COR-L47 (cell line): ENCODE results near the gene EXOC3.

Source experiments
- DNase-seq: peaks from one replicate; lab custom pipeline; 2025; lab: John Stamatoyannopoulos, UW

Gene EXOC3

DNA sequence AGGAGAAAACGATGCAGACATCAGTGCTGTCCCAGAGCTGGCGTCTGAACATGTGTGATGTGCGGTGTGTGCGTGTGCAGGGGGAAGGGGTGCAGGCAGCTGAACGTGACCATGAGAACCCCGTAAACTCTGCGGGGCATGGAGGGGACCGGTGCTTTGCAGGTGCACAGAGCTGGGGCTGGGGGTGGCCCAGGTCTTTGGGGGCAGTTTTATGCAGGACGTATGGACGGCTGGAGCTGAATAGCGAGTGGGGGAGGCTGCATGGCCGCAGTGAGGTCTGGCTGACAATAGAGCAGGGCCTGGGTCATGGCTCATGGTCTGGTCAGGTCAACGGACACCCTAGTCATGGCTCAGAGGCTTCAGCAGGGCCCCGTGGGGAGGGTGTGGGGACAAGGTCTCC lies 3.3 kb upstream of the EXOC3 start:
- no peak for DNase-seq

- DNase-seq, result no peak
Measured at GRCh38 chr5:440401-441201, 2.4 kb upstream of the EXOC3 start.

- DNase-seq, result no peak
Measured at GRCh38 chr5:441996-442334, 1.0 kb upstream of the EXOC3 start.

DNA sequence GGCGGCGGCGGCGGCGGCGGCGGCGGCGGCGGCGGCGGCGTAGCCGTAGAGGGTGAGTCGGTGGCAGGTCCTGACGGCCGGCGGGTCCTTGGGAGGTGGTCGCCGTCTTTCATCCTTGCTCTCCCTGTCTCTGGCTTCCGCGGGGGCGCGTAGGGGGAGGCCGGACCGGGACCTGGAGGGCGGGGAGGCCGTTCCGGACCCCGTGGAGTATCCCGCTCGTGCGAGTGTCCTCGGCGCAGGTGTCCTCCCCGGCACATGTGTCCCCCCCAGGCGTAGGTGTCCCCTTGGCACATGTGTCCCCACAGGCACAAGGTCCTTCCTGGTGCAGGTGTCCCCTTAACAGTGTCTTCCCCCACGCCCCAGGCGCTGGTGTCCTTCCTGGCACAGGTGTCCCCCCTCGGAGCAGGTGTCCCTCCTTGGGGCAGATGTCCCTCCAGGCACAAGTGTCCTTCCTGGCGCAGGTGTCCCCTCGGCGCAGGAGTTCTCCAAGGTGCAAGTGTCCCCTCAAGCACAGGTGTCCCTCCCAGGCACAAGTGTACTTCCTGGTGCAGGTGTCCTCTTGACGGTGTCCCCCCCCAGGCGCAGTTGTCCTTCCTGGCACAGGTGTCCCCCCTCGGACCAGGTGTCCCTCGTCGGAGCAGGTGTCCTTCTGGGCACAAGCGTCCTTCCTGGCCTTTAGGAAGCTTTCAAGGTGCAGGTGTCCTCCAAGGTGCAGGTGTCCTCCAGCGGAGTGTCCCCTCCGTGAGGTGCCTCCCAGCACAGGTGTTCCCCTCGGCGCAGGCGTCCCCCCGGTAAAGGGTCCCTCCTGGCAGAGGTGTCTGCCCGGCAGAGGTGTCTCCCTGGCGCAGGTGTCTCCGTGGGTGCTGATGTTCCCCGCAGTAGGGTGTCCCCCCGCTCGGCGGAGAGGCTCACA lies 519 bp downstream of the EXOC3 start:
- peak; percentile 34 for DNase-seq

GRCh38 chr5:444226-444625 lies 1.2 kb downstream of the EXOC3 start:
- DNase-seq, result no peak

DNA sequence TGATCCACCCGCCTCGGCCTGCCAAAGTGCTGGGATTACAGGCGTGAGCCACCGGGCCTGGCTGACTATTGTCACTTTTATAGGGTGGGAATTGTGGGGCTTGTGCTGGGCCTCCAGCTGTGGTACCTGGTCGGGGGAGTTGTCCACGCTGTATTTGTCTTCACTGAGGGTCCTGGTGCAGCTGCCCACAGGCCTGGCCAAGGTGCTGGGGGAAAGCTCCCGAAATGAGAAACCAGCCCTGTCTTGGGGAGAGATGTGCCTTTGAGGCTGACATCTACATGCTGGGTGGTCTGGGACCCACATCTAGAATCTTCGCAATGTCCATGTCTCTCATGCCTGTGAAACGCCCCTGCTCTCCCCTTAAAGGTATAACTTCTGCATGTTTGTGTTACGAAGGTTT lies 2.6 kb downstream of the EXOC3 start:
- no peak for DNase-seq

DNA sequence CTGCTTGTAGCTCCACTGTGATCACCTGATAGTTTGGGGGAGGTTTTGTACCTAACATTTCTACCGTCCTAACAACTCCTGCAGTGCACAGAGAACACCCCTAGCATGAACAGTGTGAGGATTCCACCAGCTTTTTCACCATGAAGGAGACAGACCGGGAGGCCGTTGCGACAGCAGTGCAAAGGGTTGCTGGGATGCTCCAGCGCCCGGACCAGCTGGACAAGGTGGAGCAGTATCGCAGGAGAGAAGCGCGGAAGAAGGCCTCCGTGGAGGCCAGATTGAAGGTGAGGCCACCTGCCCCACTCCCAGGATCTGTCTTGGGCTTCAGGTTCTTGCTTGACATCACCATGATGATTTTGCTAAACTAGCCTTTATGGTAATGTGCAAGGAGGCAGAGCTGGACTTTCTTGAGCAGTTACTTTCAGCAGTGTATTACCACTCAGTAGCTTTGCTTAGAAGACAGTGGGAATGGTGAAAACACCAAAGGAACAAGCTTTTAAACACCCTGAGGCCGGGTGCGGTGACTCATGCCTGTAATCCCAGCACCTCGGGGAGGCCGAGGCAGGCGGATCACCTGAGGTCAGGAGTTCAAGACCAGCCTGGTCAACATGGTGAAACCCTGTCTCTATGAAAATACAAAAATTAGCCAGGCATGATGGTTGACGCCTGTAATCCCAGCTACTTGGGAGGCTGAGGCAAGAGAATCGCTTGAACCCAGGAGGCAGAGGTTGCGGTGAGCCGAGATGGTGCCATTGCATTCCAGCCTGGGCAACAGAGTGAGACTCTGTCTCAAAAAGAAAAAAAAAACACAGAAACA lies 3.3 kb downstream of the EXOC3 start:
- DNase-seq, result no peak

DNA sequence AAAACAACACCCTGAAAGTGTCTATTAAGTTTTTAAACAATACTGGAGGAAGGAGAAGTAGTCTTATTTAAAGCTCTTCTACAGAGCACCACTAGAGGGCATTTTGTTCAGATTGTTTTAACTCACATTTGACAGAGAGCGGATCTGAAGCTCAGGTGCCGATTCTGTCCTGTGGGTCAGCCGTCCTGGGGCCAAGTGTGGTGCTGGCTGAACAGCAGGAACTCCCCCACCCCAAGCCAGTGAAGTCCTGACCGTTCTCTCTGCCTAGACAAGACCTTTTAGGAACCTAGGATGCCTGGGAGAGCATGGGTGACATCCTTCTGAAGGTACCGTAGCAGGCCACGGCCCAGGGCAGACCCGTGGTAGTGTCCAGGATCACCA lies 3.9 kb downstream of the EXOC3 start:
- peak; percentile 59 for DNase-seq

DNA sequence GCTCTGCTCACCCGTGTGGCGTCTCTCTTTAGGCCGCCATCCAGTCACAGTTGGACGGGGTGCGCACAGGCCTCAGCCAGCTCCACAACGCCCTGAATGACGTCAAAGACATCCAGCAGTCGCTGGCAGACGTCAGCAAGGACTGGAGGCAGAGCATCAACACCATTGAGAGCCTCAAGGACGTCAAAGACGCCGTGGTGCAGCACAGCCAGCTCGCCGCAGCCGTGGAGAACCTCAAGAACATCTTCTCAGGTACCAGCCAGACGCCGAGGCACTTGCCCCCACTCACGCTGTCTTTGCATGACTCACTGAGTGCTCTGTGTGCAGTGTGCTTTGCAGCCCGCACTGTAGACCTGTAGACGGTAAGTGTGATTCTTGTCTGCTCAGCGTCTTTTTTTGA lies 4.5 kb downstream of the EXOC3 start:
- DNase-seq, result no peak

GRCh38 chr5:448061-448765 lies 5.2 kb downstream of the EXOC3 start:
- DNase-seq, result no peak

GRCh38 chr5:448766-449090 lies 5.8 kb downstream of the EXOC3 start:
- DNase-seq, result no peak

DNA sequence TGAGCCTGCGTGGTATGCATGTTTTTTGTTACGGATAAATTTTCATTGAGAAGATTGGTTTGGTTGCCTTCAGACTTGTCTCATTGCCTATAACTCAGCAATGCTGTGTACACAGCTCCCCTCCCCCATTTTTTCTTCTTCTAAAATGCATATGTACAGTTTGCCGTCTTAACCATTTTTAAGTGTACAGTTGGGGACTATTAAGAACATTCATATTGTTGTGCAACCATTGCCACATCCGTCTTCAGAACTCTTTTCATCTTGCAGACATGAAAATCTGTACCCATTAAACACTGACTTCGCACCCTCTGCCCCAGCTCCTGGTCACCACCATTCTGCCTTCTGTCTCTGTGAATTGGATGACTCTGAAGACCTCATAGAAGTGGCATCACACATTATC lies 6.2 kb downstream of the EXOC3 start:
- no peak for DNase-seq

DNA sequence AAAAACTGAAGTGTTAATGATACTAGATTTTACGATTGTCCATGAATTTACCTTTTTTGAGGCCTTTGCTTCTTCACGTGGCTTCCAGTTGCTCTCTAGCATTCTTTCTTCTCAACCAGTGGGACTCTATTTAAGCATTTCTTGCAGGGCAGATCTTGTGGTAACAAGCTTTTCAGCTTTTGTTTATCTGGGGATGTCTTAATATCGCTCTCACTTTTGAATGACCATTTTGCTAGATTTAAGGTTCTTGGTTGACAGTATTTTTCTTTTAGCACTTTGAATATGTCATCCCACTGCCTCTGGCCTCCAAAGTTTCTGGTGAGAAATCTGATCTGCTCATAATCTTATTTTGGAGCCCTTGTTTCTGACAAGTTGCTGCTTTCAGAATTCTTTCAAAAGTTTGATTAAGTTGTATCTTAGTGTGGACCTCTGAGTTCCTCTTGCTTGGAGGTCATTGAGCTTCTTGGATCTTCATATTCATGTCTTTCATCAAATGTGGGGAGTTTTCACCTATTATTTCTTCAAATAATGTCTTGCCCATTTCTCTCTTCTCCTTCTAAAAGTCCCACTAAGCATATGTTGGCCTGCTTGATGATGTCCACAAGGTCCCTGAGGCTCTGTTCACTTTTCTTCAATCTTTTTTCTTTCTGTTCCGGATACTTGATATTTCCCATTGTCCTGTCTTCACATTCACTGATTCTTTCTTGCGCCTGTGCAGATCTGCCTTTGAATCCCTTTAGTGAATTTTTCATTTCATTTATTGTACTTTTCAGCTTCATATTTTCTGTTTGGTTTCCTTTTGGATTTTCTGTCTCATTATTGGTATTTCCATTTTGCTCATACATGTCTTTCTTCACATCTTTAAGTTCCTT lies 8.8 kb downstream of the EXOC3 start:
- DNase-seq, result no peak

- DNase-seq, result no peak
Measured at GRCh38 chr5:452978-453710, 10.2 kb downstream of the EXOC3 start.

- no peak for DNase-seq
Measured at GRCh38 chr5:453725-454481, 10.9 kb downstream of the EXOC3 start.

GRCh38 chr5:454936-455335 lies 12.0 kb downstream of the EXOC3 start:
- no peak for DNase-seq

- DNase-seq, result no peak
Measured at GRCh38 chr5:455806-456205, 12.8 kb downstream of the EXOC3 start.

DNA sequence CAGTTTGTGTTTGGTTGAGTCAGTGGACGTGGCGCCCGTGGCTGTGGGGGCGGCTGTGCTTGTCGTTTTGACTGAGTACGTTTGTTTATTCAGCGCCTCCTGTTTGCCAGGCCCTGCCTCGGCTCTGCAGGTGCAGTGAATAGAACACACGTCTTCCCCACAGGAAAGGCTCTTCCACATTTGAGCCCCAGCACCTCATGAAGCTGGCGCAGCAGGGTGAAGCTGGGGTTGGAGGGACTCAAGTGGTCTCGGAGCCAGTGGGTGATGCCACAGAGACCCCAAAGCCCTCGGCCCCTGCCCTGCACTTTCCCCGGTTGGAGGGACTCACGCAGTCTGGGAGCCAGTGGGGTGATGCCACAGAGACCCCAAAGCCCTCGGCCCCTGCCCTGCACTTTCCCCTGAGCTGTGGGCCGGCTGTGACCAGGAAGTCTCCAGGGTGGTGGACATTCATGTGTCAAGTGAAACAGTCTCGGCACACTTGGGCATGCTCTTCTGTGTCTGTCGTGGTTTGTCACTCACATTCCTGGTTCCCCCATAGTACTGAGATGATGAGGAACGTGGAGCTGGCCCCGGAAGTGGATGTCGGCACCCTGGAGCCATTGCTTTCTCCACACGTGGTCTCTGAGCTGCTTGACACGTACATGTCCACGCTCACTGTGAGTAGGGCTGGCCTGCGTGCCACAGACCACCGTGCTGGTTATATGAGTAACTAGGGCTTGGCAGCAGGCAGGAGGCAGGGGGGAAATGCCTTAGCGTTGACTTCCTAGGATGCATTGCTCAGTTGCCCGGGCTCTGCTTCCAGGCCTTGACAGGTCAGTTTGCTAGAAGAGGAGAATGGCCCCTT lies 13.6 kb downstream of the EXOC3 start:
- no peak for DNase-seq
